ENCODE data around the gene FFAR4. TPM values are rescaled to one million over a fixed set of nuclear protein-coding genes. Genes with fewer than 3 reads are reported as not detected.

The FFAR4 gene
- total RNA-seq, 1 experiment from 2014 or later: not detected

Other genes with a start within 250 kb of the FFAR4 start
- 72.7 and 85.0 TPM in 2 replicates for gene MYOF, start 84.3 kb upstream of the FFAR4 start, total RNA-seq (2014; rRNA removed; shearing (Covaris generic))
- gene CEP55, start 70.1 kb upstream of the FFAR4 start, total RNA-seq (2014; rRNA removed; shearing (Covaris generic)): 86.3 and 87.3 TPM in 2 replicates
- 0.48 and 0.80 TPM in 2 replicates for gene RBP4, start 34.6 kb downstream of the FFAR4 start, total RNA-seq (2014; rRNA removed; shearing (Covaris generic))
- not detected in 2 replicates for gene PDE6C, start 45.9 kb downstream of the FFAR4 start, total RNA-seq (2014; rRNA removed; shearing (Covaris generic))
- 2.3 and 3.1 TPM in 2 replicates for gene FRA10AC1, start 135.9 kb downstream of the FFAR4 start, total RNA-seq (2014; rRNA removed; shearing (Covaris generic))
- gene LGI1, start 191.3 kb downstream of the FFAR4 start, total RNA-seq (2014; rRNA removed; shearing (Covaris generic)): 0.02 TPM in 1 of 2 replicates, not detected in the other